BE2C (cell line): Measurements from ENCODE around the gene HDAC4.

Experiments used
- DNase-seq: peaks from one replicate; pipeline ENCODE4 v3.0.0-alpha.2; 2020
- H3K27me3 ChIP-seq: fragments of 250-450 bp; sonication (Bioruptor Pico); 2 replicates; pipeline ENCODE4 v1.5.1; 2020; ENCODE audit warnings: mild to moderate bottlenecking
- H3K36me3 ChIP-seq: fragments of 250-450 bp; sonication (Bioruptor Pico); 2 replicates; pipeline ENCODE4 v1.5.1; 2020; ENCODE audit warnings: mild to moderate bottlenecking
- H3K4me1 ChIP-seq: fragments of 250-450 bp; sonication (Bioruptor Pico); 2 replicates; pipeline ENCODE4 v1.5.1; 2020
- H3K4me3 ChIP-seq: 2 replicates; pipeline ENCODE4 v1.5.1; 2011; ENCODE audit warnings: low read depth, low read length
- H3K9me3 ChIP-seq: fragments of 250-450 bp; sonication (Bioruptor Pico); 2 replicates; pipeline ENCODE4 v1.5.1; 2020
- TF ChIP-seq, protein P1 (sequence below): IDR thresholded peaks from 2 replicates; pipeline ENCODE4 v1.5.1; 2012; ENCODE audit warnings: mild to moderate bottlenecking, low read depth, low read length

The HDAC4 gene

DNA sequence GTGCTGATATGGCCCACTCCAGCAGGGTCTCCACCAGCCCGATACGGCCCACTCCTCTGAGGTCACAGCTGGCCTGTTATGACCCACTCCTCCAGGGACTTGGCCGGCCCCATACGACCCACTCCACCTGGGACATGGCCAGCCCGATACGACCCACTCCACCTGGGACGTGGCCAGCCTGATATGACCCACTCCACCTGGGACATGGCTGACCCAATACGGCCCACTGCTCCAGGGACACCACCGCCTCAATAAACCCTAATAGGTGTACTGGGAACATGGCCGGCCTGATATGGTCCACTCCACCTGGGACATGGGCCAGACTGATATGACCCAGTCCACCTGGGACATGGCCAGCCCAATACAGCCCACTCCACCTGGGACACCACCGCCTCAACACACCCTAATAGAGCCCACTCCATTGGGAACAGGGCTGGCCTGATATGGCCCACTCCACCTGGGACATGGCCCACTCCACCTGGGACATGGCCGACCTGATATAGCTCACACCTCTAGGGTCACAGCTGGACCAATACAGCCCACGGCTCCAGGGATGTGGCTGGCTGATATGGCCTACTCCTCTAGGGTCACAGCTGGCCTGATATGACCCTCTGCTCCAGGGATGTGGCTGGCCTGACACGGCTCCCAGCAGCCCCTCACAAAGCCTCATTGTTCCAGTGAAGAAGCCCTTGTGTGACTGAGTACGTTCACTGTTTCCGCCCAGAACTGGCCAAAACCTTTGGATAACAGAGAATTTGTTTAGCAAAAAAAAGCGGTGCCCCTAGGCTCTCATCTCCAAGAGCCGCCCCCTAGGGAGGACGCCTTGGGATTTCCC lies 245.6 kb downstream of the HDAC4 start:
- DNase-seq, result no peak
- H3K4me3 ChIP-seq, result no peak overlapping the region
- H3K27me3 ChIP-seq, result no peaks in the 10 kb centered on the region
- TF ChIP-seq, protein P1, sequence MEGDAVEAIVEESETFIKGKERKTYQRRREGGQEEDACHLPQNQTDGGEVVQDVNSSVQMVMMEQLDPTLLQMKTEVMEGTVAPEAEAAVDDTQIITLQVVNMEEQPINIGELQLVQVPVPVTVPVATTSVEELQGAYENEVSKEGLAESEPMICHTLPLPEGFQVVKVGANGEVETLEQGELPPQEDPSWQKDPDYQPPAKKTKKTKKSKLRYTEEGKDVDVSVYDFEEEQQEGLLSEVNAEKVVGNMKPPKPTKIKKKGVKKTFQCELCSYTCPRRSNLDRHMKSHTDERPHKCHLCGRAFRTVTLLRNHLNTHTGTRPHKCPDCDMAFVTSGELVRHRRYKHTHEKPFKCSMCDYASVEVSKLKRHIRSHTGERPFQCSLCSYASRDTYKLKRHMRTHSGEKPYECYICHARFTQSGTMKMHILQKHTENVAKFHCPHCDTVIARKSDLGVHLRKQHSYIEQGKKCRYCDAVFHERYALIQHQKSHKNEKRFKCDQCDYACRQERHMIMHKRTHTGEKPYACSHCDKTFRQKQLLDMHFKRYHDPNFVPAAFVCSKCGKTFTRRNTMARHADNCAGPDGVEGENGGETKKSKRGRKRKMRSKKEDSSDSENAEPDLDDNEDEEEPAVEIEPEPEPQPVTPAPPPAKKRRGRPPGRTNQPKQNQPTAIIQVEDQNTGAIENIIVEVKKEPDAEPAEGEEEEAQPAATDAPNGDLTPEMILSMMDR, result no peak
- no peaks in the 10 kb centered on the region for H3K9me3 ChIP-seq
- H3K4me1 ChIP-seq, result no peaks in the 10 kb centered on the region
- peaks cover 31% of the 10 kb centered on the region for H3K36me3 ChIP-seq

DNA sequence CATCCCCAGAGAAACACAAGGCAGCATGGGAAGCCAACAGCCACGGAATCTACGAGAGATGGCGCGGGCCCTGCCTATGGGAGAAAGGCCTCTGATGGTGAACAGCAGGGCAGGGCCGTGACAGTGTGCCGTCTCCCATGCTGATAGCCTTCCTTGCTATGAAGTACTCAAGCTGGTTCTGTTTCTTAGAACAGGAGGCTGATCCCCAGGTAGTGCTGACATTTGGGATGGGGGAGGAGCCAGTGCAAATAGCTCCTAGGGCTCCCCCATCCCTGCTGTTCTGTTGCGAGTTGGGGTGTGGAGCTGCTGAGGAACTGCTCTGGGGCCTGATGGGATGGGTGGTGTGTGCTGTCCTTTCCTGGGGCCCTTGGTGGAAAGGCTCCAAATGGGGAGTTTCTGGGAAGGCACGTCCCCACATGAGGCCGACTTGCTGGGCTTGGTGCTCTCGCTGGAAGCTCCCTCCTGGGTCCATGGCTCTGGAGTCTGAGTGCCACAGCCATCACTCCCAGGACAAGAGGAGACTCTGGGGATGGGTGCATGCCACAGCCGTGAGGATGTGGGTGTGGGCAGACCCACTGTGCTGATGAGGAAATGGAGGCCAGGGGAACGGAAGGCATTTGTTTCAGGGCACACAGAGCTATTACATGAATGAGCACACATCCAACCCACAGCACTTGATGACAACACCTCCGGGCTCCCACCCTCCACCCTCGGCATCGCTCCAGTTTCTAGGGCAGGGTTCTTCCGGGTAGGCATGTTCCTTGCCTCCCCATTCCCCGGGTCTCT lies 246.8 kb downstream of the HDAC4 start:
- Histone ChIP-seq H3K9me3 (no peaks in the 10 kb centered on the region), H3K4me3 (no peak overlapping the region), H3K27me3 (no peaks in the 10 kb centered on the region), H3K36me3 (peaks cover 31% of the 10 kb centered on the region), H3K4me1 (no peaks in the 10 kb centered on the region)
- TF ChIP-seq, protein P1, result no peak
- DNase-seq, result no peak

DNA sequence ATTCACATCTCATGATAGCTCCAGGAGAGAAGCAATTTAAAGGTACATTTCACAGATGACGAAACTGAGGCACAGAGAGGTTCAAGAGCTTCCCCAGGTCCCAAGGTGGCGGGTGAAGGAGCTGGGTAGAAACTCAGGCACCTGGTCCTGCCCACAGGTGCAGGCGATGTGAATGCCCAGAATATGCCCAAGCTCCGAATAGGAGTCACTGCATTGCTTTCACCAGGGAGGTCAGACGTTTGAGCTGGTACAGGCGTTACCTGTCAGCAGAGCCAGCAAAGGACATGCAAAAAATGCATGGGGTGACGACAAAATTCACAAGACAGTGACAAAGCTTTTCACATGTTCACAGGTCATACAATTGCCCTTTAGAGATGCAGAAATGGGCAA lies 247.9 kb downstream of the HDAC4 start:
- Histone ChIP-seq H3K4me3 (no peak overlapping the region), H3K36me3 (peaks cover 31% of the 10 kb centered on the region)
- TF ChIP-seq, protein P1, result no peak

DNA sequence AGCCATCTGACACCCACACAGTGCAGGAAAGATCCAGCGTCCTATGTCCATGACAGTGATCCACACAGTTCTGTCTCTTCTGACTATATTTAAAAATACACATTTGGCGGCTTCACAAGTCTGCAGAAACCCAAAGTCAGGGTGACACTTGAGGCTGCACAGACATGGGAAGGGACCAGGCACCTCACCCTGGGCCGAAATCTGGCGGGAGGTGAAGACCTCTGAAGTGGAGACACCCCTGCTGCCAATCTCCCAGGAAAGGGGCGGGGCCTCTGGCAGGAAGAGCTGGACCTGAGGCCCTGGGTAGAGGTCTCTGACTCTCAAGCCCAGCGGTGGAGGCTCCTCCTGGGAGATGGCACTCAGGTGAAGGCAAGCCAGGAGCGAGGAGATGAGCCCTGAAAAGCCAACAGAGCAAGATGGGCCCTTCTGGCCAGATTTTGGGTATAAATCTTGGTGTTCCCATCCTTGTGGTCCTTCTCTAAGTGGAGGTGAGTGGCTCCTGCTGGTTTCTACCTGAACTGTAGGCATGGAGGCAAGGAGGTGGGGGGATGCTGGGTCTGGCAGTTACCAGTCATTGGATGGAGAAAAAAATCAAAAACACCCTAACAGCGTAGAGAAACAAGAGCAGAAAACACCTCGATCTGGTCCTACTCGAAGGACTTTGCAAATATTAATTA lies 248.4 kb downstream of the HDAC4 start:
- H3K36me3 ChIP-seq, result peaks cover 31% of the 10 kb centered on the region
- no peak for DNase-seq
- TF ChIP-seq, protein P1, result no peak

More for the DNA sequence above, 247.9 kb downstream of the HDAC4 start:
- DNase-seq, result no peak
- H3K9me3 ChIP-seq, result no peaks in the 10 kb centered on the region
- no peaks in the 10 kb centered on the region for H3K27me3 ChIP-seq
- H3K4me1 ChIP-seq, result no peaks in the 10 kb centered on the region

DNA sequence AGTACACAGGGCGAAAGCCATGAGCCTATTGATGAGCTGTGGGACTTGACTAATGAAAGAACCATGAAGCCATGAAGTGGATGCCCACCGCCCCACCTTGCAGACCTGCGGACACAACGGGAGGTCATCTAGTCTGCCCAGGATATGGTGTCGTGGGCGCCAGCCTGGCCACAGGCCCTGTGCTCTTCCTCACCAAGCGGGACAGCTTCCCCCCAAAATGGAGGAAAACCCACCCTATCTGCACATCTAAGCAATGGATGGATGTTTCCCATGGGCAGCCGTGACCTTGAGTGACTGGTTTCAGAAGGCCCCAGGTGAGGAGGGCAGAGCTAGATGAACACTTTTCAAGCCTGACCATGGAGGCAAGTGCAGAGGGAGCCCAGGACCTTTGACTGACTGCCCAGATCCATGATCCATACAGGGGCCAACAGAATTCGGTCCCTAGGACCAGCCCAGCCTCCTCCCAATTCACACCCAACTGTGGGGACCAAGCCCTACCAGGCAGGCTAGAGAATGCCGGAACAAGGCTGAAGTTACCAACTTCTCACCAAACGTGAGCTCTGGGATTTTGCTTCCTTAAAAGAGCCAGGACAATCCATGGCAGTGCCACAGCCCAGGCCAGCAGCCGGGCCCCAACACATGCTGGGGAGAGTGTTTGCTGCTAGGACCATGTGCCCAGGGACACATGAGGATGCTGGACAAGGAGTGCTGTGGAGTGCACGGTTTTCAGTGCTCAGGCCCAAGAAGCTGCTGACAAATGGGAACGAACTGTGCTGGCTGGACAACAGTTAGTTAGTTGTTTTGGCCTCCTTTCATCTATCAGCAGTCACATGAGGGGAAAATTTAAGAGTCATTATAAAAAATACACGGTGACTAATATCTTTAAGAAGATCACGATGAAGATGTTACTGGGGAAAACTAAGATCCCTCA lies 249.4 kb downstream of the HDAC4 start:
- peaks cover 28% of the 10 kb centered on the region for H3K36me3 ChIP-seq

More for the DNA sequence above, 248.4 kb downstream of the HDAC4 start:
- H3K9me3 ChIP-seq, result no peaks in the 10 kb centered on the region
- H3K4me1 ChIP-seq, result no peaks in the 10 kb centered on the region
- no peak overlapping the region for H3K4me3 ChIP-seq
- H3K27me3 ChIP-seq, result no peaks in the 10 kb centered on the region

More for the DNA sequence above, 249.4 kb downstream of the HDAC4 start:
- no peak for DNase-seq
- no peaks in the 10 kb centered on the region for H3K4me1 ChIP-seq
- no peaks in the 10 kb centered on the region for H3K9me3 ChIP-seq
- TF ChIP-seq, protein P1, result no peak
- no peaks in the 10 kb centered on the region for H3K27me3 ChIP-seq
- H3K4me3 ChIP-seq, result no peak overlapping the region
